OCI-M2 (cell line): ENCODE data around the gene LAMC2.
"Not testable (repeated sequence)": the region's sequence is repeated elsewhere in the genome, so short reads cannot be mapped to it uniquely, and the experiment has no call there.

ENCODE experiments used
- DNase-seq: peaks from one replicate; lab custom pipeline; 2025; ENCODE audit not compliant: unreplicated experiment; lab: John Stamatoyannopoulos, UW

LAMC2 gene

GRCh38 chr1:183255073-183255472 is 69.0 kb downstream of the LAMC2 start:
- DNase-seq: no peak

DNA sequence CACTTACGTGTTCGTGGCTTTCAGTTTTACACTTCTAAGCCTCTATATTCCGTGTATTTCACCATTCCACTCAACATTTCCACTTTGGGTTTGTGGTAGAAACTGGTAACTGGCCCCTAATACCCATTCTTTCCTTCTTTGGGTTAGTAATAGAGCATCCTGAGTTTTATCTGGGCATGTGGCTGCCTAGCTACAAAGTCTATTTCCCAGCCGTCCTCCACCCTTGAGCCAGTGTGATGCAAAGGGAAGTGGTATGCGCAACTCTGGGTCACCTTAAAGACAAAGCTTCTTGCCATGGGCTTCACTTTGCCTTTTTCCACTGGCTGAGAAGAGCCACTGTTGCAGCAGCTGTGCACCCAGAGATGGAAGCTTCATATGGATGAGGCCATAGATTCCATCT is 73.9 kb downstream of the LAMC2 start:
- no peak for DNase-seq

DNA sequence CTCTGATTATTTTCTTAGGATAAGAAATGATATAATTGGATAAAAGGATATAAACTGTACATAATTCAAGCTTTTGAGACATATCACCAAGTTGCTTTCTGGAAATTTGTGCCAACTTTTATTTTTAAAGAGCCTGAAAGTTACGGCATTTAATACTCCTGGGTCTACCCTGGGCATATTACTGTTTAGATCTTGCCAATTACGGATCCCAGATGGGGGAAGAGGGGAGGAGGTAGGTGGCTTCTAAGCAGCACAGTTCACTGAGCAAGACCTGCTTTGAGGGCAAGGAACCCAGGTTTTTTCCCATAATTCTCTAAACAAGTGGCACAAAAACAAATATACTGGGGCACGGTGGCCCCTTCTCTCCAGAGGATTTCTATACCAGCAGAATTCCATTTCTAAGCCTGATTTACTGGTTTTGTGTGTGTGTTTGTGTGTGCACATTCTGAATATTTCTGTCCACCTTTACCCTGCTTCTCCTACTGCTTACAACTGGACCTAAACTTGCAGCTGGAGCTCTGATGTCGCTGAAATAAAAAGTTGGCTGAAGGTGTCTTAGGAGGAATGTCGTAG is 76.7 kb downstream of the LAMC2 start:
- no peak for DNase-seq

- DNase-seq: no peak
Measured at GRCh38 chr1:183263886-183264602, 78.0 kb downstream of the LAMC2 start.

DNA sequence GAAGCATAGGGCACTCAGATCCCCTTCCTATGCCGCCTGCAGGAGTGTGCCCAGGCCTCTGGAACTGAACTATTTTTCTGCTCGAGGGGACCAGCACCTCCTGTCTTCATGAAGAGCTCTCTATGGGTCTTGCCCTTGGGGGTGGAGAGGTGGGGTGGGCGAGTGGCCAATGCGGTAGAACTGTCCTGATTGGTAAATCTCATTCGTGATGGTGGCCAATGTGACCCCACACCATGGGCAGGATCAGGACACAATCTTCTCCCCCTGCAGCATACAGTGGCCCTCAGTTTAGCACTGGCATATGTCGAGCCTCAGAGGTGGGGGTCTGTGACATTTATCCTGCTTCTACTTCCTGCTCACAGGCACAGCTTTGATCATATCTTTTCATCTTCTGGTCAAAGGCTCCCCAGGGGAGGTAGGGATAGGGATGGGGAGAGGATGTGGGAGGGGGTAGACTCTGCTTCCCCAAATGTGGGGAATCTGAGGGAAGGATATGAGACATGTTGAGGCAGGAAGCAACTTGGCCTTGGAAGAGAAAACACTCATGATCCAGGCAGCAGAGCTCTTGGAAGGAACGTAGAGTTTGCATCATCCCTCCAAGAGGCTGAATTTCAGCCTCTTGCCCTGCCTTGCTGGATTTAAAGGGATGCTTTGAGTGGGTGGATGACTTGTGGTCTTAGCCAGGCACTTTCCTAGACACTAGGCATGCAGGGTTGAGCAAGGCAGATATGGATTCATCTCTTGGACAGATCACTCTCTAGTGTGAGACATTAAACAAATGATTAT is 81.8 kb downstream of the LAMC2 start:
- DNase-seq: no peak

DNA sequence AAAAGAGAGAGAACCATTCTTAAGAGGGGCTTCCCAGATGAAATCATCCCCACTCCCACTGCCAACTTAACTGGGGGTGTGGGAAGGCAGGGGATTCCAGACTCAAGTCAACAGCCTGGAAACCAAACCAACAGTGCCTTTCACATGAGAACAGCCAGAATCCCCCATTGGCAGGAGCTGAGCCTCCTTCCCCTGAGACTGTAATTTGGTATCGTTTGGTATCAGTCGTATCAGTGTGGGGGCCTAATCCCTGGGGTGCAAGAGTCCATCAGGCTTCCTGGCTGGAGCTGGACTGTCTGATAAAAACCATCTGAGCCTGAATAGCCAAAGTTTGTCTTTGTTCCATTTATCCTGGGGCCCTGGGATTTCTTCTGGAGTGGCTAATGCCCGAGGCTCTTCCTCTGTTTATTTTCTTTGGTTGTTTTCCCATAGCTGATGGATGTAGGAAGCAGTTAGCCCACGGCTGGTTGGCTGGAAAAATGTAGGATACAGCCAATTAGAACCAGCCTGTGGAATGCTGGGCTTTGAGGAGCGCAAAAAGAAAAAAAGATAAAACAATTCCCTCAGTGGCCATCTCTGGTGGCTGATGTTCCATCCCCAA is 84.6 kb downstream of the LAMC2 start:
- DNase-seq: no peak

- DNase-seq: no peak
Measured at GRCh38 chr1:183272390-183272848, 86.4 kb downstream of the LAMC2 start.

DNA sequence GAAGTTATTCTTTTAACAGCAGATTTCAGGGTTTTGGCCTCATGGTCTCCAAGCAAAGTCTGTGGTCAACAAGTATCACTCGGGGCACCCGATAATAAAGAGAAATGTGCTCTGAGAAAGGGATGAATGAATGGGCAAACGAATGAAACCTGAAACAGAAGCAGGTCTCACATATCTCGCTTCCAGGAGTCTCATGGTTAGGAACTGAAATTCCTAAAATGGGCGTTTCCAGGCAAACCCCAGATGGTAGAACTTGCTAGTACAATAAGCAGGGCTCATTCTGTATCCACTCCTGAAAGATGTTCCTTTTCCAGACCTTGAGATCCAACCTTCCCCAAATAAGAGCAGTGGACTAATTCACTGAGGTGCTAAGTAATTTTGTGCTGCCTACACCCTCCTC is 87.2 kb downstream of the LAMC2 start:
- DNase-seq: no peak

DNA sequence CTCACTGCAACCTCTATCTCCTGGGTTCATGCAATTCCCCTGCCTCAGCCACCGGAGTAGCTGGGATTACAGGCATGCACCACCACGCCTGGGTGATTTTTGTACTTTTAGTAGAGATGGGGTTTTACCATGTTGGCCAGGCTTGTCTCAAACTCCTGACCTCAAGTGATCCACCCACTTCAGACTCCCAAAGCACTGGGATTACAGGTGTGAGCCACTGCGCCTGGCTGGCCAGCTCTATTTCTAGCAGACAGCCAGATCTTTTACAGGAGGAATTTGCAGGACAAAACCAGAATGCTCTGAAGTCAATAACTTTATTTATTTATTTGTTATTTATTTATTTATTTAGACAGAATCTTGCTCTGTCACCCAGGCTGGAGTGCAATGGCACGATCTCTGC is 87.9 kb downstream of the LAMC2 start:
- not testable (repeated sequence) for DNase-seq

DNA sequence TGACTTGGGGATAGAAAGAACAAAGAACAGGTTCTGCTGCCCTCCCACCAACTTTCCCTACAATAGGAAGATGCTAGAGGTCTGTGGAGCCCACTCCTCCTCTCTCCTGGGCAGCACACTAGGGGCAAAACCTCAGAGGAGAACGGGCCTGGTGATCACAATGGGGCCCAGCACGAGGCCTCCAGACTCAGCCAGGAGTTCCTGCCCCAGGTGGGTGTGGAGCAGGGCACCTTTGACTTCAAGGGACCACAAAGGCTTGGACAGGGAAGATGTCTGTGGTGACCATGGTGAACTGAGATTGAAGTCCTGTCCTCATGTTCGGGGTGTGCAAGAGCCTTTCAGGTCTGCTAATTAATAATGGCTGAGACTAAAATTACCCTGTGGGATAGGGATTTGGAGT is 88.8 kb downstream of the LAMC2 start:
- DNase-seq: no peak

DNA sequence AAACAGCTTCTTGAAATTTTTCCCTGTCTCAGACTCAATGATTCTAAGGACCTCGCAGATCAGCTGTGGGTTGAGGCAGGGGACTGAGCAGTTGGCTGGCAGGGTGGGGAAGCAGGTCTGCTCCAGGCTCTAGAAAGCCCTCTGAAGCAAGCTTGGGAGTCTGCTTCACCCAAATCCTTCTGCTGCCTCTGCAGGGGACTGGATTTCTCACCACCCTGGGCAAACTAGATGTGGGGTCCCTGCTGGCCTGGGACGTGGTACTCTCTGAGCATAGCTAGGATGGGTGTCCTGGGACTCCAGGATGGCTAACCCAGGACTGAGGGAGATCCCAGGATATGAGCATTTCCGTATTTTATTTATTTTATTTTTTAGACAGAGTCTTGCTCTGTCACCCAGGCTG is 89.3 kb downstream of the LAMC2 start:
- no peak for DNase-seq

DNA sequence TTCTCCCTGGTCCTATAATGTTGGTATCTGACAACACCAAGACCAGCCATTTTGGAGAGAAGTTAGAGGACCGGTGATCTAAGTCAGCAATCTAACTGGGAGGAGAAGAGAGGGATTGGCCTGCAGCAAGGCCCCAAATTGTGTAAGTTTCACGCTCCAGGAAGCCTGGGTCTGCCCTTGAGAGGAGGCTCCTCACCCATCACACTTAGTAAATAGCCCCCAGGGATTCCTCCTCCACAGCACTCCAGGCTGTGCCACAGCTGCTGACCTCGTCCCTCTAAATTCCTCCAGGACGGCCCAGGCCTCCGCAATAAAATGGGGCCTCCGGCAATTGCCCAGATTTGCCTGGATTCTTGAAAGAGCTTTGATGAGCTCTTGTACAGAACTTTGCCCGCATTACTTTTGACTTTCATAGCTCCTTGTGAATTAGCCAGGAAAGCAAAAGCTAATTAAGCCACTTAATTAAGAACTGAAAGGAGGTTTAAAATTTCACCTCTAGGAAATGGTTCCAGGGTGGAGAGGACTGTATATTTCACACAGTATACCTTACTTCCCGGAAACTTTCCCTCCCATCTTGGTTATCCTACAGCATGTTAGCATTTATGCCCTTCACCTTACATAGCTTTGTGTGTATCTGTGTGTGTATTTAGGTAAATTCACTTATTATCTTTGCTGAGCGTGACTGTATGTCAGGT is 90.5 kb downstream of the LAMC2 start:
- DNase-seq: no peak

DNA sequence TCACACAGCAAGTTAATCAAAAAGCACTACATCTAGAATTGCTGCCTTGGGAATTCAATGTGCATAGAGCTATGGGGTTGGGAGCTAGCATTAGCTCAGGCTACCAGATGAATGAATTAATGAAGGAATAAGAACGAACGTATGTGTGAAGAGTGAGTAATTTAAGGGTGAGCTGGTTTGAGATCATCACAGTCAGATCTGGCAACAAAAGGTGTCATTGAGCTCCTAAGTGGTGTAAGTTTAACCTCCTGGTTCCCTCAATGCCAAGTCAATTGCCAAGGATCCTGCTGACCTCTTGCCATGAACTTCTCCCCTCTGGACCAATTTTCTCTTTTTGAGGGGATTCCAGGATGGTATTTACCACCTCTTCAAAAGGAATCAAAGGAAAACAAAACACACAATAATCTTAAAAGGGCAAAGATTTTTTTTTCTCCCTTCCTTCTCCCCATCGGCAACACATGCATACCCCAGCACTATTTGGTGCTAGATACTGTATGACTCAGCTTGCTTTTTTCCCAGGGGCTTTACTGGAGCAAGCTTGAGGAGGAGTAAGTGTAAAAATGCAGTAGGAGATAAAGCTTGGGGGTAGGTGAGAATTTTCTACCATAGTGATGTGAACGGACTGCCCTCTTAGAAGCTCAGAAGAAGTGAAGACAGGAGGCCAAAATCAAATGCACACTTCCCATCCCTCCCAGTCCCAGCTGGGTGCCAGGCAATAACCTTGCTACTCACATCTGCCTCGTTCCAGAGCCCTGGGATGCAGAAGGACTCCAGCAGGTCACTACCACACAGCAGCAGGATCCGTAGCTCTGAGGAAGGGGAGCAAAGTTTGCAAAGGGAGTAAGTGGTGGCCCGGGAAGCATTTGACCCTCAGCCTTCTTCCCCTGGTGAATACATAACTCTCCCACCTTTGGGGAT is 92.0 kb downstream of the LAMC2 start:
- DNase-seq: no peak

DNA sequence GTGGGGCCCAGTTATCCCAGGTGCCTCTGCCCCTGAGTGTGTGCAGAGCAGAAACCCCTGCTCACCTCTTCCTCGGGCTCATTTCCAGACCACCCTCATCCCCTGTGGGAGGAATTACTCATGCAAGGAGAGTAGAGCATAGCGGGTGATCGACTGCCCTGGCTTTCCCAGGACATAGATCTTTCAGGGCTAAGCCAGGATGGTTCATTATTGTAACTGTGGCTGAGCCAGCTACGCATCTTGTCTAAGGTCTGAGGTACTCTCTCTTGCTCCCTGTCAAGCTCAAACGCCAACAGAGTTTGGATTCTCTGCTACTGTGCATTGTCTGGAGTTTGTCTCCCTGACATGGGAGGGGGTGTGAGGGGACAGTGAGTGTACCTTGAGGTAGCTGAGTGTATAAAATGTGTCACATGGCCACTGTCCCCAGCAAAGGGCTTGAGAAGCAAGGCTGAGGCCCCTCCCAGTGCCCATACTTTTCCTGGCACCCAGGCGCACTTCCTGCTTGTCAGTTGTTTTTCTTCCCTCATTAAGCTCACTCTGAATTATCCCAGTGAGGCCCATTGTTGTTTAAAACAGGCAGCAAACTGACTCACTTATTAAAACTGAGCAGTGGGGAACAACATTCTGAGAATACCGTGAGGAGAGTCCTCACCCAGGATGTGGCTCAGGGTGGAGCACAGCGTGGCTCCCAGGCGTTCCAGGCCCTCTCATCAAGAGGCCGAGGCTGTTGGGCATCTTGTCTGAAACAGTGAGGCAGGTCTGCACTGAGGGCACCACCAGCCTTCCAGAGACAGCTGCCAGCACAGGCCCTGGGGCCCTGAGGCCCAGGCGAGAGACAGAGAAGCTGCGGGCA is 92.9 kb downstream of the LAMC2 start:
- no peak for DNase-seq

DNA sequence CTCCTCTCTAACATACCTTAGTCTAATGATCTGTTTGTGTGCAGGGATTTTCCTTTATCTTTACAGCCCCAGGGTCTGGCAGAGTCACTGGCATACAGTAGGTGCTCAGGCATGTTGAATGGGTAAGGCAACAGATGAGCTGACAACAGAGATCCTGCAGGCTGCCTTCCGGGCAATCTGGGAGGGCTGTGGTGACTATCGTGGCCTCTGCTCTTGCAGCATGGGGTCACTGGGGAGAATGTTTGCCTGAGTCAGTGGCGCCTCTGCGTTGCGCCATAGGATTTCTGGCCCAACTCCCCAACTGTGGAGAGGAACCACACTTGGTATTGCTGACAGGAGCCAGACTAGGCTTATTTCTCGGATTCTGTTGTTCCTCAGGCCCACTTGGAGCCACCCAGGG is 93.8 kb downstream of the LAMC2 start:
- DNase-seq: no peak

- DNase-seq: no peak
Measured at GRCh38 chr1:183281039-183281438, 95.0 kb downstream of the LAMC2 start.

GRCh38 chr1:183281553-183282091 is 95.6 kb downstream of the LAMC2 start:
- peak; percentile 84 for DNase-seq

DNA sequence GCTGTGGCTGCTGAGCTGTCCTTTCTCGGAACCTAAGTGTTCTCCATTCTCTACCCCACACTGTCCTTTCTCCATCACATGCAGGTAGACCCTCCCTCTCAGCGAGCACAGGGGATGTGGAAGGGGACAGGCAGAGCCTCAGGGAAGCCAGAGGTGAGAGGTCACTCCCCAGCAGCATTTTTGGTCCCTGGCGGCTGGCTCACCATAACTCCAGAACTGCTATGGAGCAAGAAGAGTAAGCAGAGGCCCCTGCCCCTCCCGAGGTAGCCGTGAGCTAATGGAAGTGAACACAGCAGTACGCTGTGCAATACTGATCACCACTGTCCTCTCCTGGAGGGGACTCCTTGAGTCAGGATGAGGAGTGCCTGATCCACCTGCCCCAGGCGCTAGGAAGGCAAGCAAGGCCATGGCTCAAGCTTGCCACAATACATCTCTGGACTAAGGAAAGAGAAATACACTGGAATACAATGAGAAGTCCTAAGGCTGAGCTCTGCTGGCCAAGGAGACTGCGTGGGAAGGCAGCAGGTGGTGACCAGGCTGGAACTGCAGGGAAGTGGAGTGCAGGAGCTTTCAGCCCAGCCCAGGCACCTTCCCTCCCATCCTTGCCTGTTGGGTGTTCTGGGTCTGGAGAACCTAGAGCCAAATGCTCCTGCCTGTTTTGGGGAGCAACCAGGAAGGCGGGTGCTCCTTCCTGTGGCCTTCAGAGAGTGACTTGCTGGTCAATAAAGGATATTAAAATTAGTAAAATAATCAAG is 96.2 kb downstream of the LAMC2 start:
- no peak for DNase-seq
